DOHH2 (cell line): ENCODE results near the gene UPK3A.

Experiments
- CTCF ChIP-seq: fragments of 200-600 bp; sonication (generic); IDR thresholded peaks from one replicate; pipeline ENCODE4 v1.5.1; 2014; ENCODE audit warnings: antibody characterized with exemption, mild to moderate bottlenecking, low read depth, low read length; ENCODE audit not compliant: poor library complexity, severe bottlenecking
- EZH2phosphoT487 ChIP-seq: fragments of 200-600 bp; sonication (generic); IDR thresholded peaks from 2 replicates; pipeline ENCODE4 v1.6.1; 2017; ENCODE audit warnings: borderline replicate concordance, mild to moderate bottlenecking, antibody characterized with exemption, low read length, moderate library complexity, mixed read lengths

- TF ChIP-seq CTCF: no peak
- no peak for TF ChIP-seq EZH2phosphoT487
Observed at GRCh38 chr22:45259754-45260394, 24.9 kb upstream of the UPK3A start.
